Small intestine (tissue), 7 donors: Measurements from ENCODE around the gene PIEZO2. TPM values are rescaled to one million over a fixed set of nuclear protein-coding genes. Genes with fewer than 3 reads are reported as not detected.
A peak's percentile ranks its signal among the peaks of the same experiment; 100 is the strongest.

ENCODE experiments used
- DNase-seq, 2 donors: peaks; one replicate each; pipeline versions ENCODE4 v3.0.0 to v3.0.0-alpha.2; 2013
- FAIRE-seq: peaks from 2 replicates; lab custom pipeline; 2012; peaks lifted over from hg19 to GRCh38; lab: Jason Lieb, UNC
- H3K27ac ChIP-seq, 3 donors: one replicate each; pipeline ENCODE4 v1.5.1; 2013; ENCODE audit warnings: low read length in 2 of 3, mild to moderate bottlenecking in 2 of 3, control low read depth in 1 of 3, inconsistent platforms in 1 of 3, low read depth in 1 of 3, moderate library complexity in 1 of 3
- H3K27me3 ChIP-seq, 3 donors: one replicate each; pipeline ENCODE4 v1.6.1; 2013; ENCODE audit warnings: low read length in 3 of 3, inconsistent platforms in 1 of 3; ENCODE audit not compliant: control insufficient read depth in 3 of 3, insufficient read depth in 3 of 3
- H3K36me3 ChIP-seq, 3 donors: one replicate each; pipeline ENCODE4 v1.6.1; 2013; ENCODE audit warnings: low read length in 3 of 3, inconsistent platforms in 1 of 3, low read depth in 1 of 3, mild to moderate bottlenecking in 1 of 3, moderate library complexity in 1 of 3; ENCODE audit not compliant: control insufficient read depth in 3 of 3, insufficient read depth in 2 of 3
- H3K4me1 ChIP-seq, 3 donors: one replicate each; pipeline ENCODE4 v1.6.1; 2013; ENCODE audit warnings: low read length in 2 of 3, inconsistent platforms in 1 of 3, low read depth in 1 of 3, mild to moderate bottlenecking in 1 of 3, moderate library complexity in 1 of 3; ENCODE audit not compliant: control insufficient read depth in 3 of 3, insufficient read depth in 2 of 3
- H3K4me3 ChIP-seq, 3 donors: one replicate each; pipeline ENCODE4 v1.5.1; 2013; ENCODE audit warnings: low read length in 3 of 3, control low read depth in 1 of 3, inconsistent platforms in 1 of 3, low read depth in 1 of 3, mild to moderate bottlenecking in 1 of 3, moderate library complexity in 1 of 3
- H3K9me3 ChIP-seq, 2 donors: one replicate each; pipeline ENCODE4 v1.6.1; 2013; ENCODE audit warnings: low read depth in 1 of 2, low read length in 1 of 2; ENCODE audit not compliant: control insufficient read depth in 2 of 2, insufficient read depth in 1 of 2
- WGBS, 3 donors: extraction: QIAGEN DNeasy Blood & Tissue Kit; methylation state at CpG; one replicate each; pipeline ENCODE4 v1.1.7; 2013; 5-methylcytosine and 5-hydroxymethylcytosine counted together
- polyA plus RNA-seq, 4 donors: library from polyadenylated mRNA; stranded (reverse) in 3 of 4; unstranded in 1 of 4; fragments of 200-250 nt in 3 of 4; fragments of 120-200 nt in 1 of 4; gene quantifications; one replicate each; pipeline versions ENCODE4 v1.2.1 to v1.2.3, GENCODE V29; 2013
- donor health status: healthy with polysubstance abuse.
- donor health status: control.
- donor health status: control.
- donor health status: Bipolar disorder and iron deficiency.
- donor health status: healthy.

PIEZO2 gene
- polyA plus RNA-seq, 4 donors, result 0.81 to 30.2 (median 1.8) TPM; not detected in 1

DNA sequence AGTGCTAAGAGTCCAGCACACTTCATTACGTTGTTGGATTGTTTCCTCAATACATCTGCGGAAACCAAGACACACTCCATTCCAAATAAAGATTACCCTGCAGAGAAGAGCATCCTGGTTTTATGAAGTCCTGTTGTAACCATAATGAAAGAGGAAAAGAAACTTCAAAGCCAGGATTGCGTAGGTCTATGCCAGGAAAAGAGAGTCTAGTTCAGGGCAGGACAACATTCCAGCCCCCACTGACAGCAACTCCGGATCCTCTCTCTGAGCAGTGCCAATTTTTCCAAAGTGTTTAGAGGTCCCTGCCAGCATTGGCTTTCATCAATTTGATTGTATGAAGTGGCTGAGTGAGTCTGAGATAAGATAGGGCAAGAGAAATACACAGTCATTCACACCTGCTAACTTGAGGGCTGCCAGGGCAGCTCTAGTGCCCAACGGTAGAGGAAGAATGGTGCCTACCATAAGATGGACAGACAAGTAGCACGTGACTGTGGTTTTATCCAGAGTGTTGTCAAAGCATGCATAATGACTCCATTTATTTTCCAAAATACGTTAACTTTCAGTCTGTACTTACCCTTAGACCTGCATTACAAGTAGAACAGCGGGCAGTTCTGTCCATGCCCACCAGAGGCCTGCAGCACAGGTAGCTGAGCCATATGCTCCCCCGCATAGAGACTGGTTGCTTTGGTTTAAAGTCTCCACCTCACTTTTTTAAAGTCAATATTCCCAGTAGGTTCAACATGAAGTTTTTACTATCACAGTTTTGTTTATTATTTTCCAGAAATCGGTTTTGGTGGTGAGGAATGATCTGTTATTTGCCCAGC is 23.7 kb downstream of the PIEZO2 start:
- Histone ChIP-seq H3K36me3 (no peaks in the 10 kb centered on the region), H3K9me3 (peaks cover 0 to 14% of the 10 kb centered on the region in 2 donors), H3K27me3 (no peaks in the 10 kb centered on the region), H3K27ac (no peak overlapping the region), H3K4me1 (peaks cover 0 to 9% (median 0%) of the 10 kb centered on the region in 3 donors), H3K4me3 (no peak overlapping the region)
- no peak for FAIRE-seq
- DNase-seq, result peak in 1 of 2 donors; percentile 10
- whole genome bisulfite sequencing, 3 donors, result 34 to 51% (median 42%) methylated on average over 10 of the region's 10 CpGs

DNA sequence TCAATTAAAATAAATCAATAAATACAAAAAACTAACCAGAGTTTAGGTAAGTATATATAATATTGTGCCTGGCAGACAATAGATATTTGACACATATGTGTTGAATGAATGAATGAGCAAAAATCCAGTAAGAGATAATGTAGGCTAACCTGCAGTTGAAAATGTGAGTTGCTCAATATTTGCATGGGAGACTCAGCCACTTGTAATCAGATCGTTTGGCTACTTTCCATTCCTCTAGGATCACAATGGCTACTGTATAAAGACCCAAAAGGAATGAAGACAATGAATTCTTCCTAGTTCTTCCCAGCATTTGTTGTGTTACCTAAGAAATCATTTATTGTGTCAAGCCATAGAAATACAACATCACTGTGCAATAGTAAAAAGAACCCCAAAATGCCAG is 25.3 kb downstream of the PIEZO2 start:
- Histone ChIP-seq H3K27ac (no peak overlapping the region), H3K36me3 (no peaks in the 10 kb centered on the region), H3K4me1 (peaks cover 0 to 14% (median 0%) of the 10 kb centered on the region in 3 donors), H3K9me3 (peaks cover 0 to 5% of the 10 kb centered on the region in 2 donors), H3K4me3 (no peak overlapping the region), H3K27me3 (no peaks in the 10 kb centered on the region)
- 21 to 57% (median 32%) methylated on average over 1 of the region's 1 CpG for WGBS, 3 donors
- FAIRE-seq, result no peak
- DNase-seq, result no peak

GRCh38 chr18:11121443-11121849 is 27.9 kb downstream of the PIEZO2 start:
- peak overlapping the region in 1 of 3 donors; percentile 30 for H3K27ac ChIP-seq
- peaks cover 0 to 14% (median 0%) of the 10 kb centered on the region in 3 donors for H3K4me1 ChIP-seq
- no peaks in the 10 kb centered on the region for H3K9me3 ChIP-seq
- DNase-seq, result peak; percentile 33 to 56
- H3K36me3 ChIP-seq, result no peaks in the 10 kb centered on the region
- H3K4me3 ChIP-seq, result no peak overlapping the region
- no peaks in the 10 kb centered on the region for H3K27me3 ChIP-seq
- 15 to 48% (median 35%) methylated on average over 2 of the region's 2 CpGs for WGBS, 3 donors
- FAIRE-seq, result no peak

- no peaks in the 10 kb centered on the region for H3K9me3 ChIP-seq
- FAIRE-seq, result no peak
- no peaks in the 10 kb centered on the region for H3K27me3 ChIP-seq
- DNase-seq, result peak; percentile 60 to 70
- H3K4me3 ChIP-seq, result no peak overlapping the region
- WGBS, 3 donors, result 13 to 36% (median 20%) methylated on average over 5 of the region's 5 CpGs
- H3K27ac ChIP-seq, result no peak overlapping the region
- H3K36me3 ChIP-seq, result no peaks in the 10 kb centered on the region
- peaks cover 0 to 12% (median 0%) of the 10 kb centered on the region in 3 donors for H3K4me1 ChIP-seq
Measured at GRCh38 chr18:11119959-11120587, 29.3 kb downstream of the PIEZO2 start.

DNA sequence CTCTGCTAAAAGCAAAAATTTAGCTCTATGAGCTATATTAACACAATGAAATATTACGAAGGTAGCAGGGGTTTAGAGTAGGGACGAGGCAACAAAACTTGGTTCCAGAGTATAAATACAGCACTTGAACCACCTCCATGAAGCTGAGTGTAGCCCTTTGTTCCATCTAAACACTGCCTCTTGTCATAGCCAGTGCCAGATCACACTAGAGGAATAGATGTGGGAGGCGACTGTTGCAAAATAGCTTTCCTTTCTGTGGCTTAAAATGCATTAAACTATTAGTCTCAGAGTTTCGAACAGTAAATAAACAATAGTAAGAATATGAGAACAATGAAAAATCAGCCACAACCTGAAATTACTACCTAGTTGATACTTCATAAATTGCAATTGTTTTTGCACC is 29.8 kb downstream of the PIEZO2 start:
- DNase-seq (no peak), FAIRE-seq (no peak)
- Histone ChIP-seq H3K4me1 (peaks cover 0 to 12% (median 0%) of the 10 kb centered on the region in 3 donors), H3K27ac (no peak overlapping the region), H3K9me3 (no peaks in the 10 kb centered on the region), H3K36me3 (no peaks in the 10 kb centered on the region), H3K27me3 (no peaks in the 10 kb centered on the region), H3K4me3 (no peak overlapping the region)
- 64 to 71% (median 70%) methylated on average over 4 of the region's 4 CpGs for WGBS, 3 donors

GRCh38 chr18:11118051-11118766 is 31.2 kb downstream of the PIEZO2 start:
- peaks cover 0 to 12% (median 0%) of the 10 kb centered on the region in 3 donors for H3K4me1 ChIP-seq
- H3K27me3 ChIP-seq, result no peaks in the 10 kb centered on the region
- no peak overlapping the region for H3K4me3 ChIP-seq
- no peaks in the 10 kb centered on the region for H3K9me3 ChIP-seq
- no peaks in the 10 kb centered on the region for H3K36me3 ChIP-seq
- DNase-seq (no peak), FAIRE-seq (no peak)
- 52 to 69% (median 53%) methylated on average over 3 of the region's 3 CpGs for WGBS, 3 donors
- no peak overlapping the region for H3K27ac ChIP-seq

GRCh38 chr18:11115276-11115675 is 34.1 kb downstream of the PIEZO2 start:
- DNase-seq, result no peak
- Histone ChIP-seq H3K9me3 (no peaks in the 10 kb centered on the region), H3K36me3 (peaks cover 0 to 3% (median 0%) of the 10 kb centered on the region in 3 donors), H3K4me1 (peaks cover 0 to under 1% (median 0%) of the 10 kb centered on the region in 3 donors), H3K27me3 (no peaks in the 10 kb centered on the region), H3K4me3 (no peak overlapping the region), H3K27ac (no peak overlapping the region)
- 79 to 85% (median 84%) methylated on average over 1 of the region's 1 CpG for WGBS, 3 donors
- FAIRE-seq, result no peak

GRCh38 chr18:11114653-11115052 is 34.7 kb downstream of the PIEZO2 start:
- Histone ChIP-seq H3K9me3 (no peaks in the 10 kb centered on the region), H3K4me1 (no peaks in the 10 kb centered on the region), H3K36me3 (peaks cover 0 to 3% (median 0%) of the 10 kb centered on the region in 3 donors), H3K27ac (no peak overlapping the region), H3K27me3 (no peaks in the 10 kb centered on the region), H3K4me3 (no peak overlapping the region)
- DNase-seq (no peak), FAIRE-seq (no peak)
- WGBS, 3 donors, result 23 to 47% (median 32%) methylated on average over 2 of the region's 2 CpGs
